Measurements from ENCODE around the gene NOP9. TPM values are rescaled to one million over a fixed set of nuclear protein-coding genes. Genes with fewer than 3 reads are reported as not detected.

Gene NOP9
- total and polyA plus RNA-seq, 2 experiments from 2014 or later: 3.7 to 13.2 TPM

DNA sequence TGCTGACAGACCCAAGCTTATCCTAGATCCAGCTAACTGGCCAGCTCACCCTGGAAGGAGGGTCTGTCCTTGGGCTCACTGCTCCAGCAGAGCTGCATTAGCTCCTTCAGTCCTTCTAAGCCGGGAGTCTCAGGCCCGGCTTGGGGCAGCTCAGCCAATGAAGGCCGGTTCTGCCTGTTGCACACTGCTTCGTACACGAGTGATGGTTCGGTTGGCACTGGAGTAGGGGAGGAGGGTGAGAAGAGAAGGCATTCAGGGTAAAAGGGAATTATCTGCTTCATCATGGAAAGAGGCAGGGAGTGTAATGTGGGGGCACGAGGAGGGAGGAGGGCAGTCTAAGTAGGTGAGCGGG, 38.1 kb downstream of the NOP9 start:
- Histone ChIP-seq H3K9me2 (replicated peaks; ENCODE audit: insufficient read depth) (no peaks in the 10 kb centered on the region), H3K36me3 (replicated peaks; ENCODE audit: insufficient read depth, low read depth) (no peaks in the 10 kb centered on the region), H3K79me2 (no peaks in the 10 kb centered on the region), H3K4me2 (no peak overlapping the region), H3K27ac (no peak overlapping the region), H4K20me1 (ENCODE audit: insufficient read depth, poor library complexity, severe bottlenecking) (no peaks in the 10 kb centered on the region), H3K9me3 (ENCODE audit: low read depth) (no peaks in the 10 kb centered on the region), H3K4me3 (no peak overlapping the region), H3K27me3 (peaks cover 60% of the 10 kb centered on the region), H2AFZ (no peak overlapping the region), H3K4me1 (ENCODE audit: insufficient read depth) (peaks cover 30% of the 10 kb centered on the region)
- no peak for TF ChIP-seq CTCF (IDR thresholded peaks at IDR 0.05; ENCODE audit: poor library complexity)
- no peak for TF ChIP-seq EZH2 (IDR thresholded peaks at IDR 0.05; ENCODE audit: borderline replicate concordance)
- TF ChIP-seq EZH2phosphoT487 (IDR thresholded peaks at IDR 0.05; ENCODE audit: low read depth, severe bottlenecking, unreplicated experiment): no peak
- WGBS (ENCODE audit: low lambda C conversion rate, missing lambda C conversion rate): 91% methylated on average over 8 of the region's 8 CpGs
- no peak for DNase-seq (ENCODE audit: low spot score)

DNA sequence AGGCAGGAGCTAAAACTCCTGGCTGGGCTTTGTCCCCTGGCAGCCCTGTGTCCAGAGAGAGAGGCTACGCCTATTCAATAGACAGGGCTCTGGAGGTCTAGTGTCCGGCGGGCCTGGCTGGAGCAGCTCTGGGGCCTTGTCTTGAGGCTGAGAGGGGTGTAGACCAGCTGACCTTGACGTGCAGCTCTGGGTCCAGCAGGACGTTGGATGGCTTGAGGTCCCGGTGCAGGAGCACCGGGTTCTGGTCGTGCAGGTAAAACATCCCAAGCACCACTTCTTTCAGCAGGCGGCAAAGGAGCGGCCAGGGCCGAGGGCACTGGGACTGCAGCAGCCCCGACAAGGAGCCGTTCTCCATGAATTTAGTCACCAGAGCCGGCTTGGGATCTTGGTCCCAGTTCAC, 39.2 kb downstream of the NOP9 start:
- Histone ChIP-seq H2AFZ (no peak overlapping the region), H4K20me1 (ENCODE audit: insufficient read depth, poor library complexity, severe bottlenecking) (no peaks in the 10 kb centered on the region), H3K27ac (no peak overlapping the region), H3K4me3 (no peak overlapping the region), H3K9me2 (replicated peaks; ENCODE audit: insufficient read depth) (no peaks in the 10 kb centered on the region), H3K4me1 (ENCODE audit: insufficient read depth) (peaks cover 19% of the 10 kb centered on the region), H3K4me2 (peak overlapping the region; percentile 83), H3K9me3 (ENCODE audit: low read depth) (no peaks in the 10 kb centered on the region), H3K79me2 (no peaks in the 10 kb centered on the region), H3K27me3 (peaks cover 54% of the 10 kb centered on the region), H3K36me3 (replicated peaks; ENCODE audit: insufficient read depth, low read depth) (no peaks in the 10 kb centered on the region)
- TF ChIP-seq EZH2phosphoT487 (IDR thresholded peaks at IDR 0.05; ENCODE audit: low read depth, severe bottlenecking, unreplicated experiment): no peak
- TF ChIP-seq EZH2 (IDR thresholded peaks at IDR 0.05; ENCODE audit: borderline replicate concordance): no peak
- no peak for TF ChIP-seq CTCF (IDR thresholded peaks at IDR 0.05; ENCODE audit: poor library complexity)
- DNase-seq (ENCODE audit: low spot score): no peak
- WGBS (ENCODE audit: low lambda C conversion rate, missing lambda C conversion rate): 89% methylated on average over 14 of the region's 14 CpGs

DNA sequence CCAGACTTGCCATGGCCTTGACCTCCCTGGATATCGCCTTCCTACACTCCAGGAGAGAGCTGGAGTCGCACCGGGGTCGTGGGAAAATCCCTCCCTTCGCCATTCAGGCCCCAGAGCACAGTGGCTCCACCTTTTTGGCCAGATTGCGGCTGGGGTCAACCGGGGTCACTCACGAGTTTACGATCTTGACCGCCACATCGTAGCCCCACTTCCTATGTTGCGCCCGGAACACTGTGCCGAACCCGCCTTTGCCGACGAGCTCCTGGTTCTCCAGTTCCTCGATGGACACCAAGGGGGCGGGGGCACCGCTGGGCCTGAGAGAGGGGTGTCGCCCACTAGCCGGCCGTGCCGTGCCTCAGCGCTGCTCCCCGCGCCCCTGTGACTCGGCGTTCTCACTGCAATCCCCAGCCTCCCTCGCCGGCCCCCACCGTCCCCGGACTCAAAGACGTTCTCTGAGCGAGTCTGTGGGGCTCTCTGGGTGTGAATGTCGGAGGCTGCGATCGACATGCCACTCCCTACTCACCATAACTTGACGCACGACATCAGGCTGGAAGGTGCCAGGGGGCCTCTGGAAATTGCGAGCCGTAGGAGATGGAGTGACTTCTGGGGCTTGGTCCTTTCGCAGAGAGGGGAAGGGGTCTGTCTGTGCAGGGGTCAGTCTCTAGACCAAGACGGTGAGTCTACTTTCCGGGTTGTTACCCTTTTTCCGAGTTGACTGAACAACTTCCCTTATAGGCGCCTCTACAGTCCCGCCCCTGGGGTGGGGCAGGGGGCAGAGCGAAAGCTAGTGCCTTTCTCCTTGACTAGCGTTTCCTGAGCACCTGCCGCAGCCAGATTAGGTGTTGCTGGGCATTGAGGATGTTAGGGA, 39.9 kb downstream of the NOP9 start, which contains the start of gene RIPK3:
TSS of gene RIPK3 (minus strand) at position 708 of the 868 bp plus-strand sequence. CDS start at position 543, 165 bp downstream.
- 12% methylated on average over 40 of the region's 51 CpGs for WGBS (ENCODE audit: low lambda C conversion rate, missing lambda C conversion rate)
- no peak within 1 kb of the TSS for H3K27ac ChIP-seq
- H3K36me3 ChIP-seq (replicated peaks; ENCODE audit: insufficient read depth, low read depth): no peaks in the 10 kb centered on the region
- H3K9me3 ChIP-seq (ENCODE audit: low read depth): no peaks in the 10 kb centered on the region
- H3K79me2 ChIP-seq: no peaks in the 10 kb centered on the region
- H3K27me3 ChIP-seq: peaks cover 47% of the 10 kb centered on the region
- no peaks in the 10 kb centered on the region for H3K9me2 ChIP-seq (replicated peaks; ENCODE audit: insufficient read depth)
- no peak for TF ChIP-seq CTCF (IDR thresholded peaks at IDR 0.05; ENCODE audit: poor library complexity)
- TF ChIP-seq EZH2phosphoT487 (IDR thresholded peaks at IDR 0.05; ENCODE audit: low read depth, severe bottlenecking, unreplicated experiment): no peak
- H2AFZ ChIP-seq: peak within 1 kb of the TSS; percentile 55
- peaks cover 13% of the 10 kb centered on the region for H3K4me1 ChIP-seq (ENCODE audit: insufficient read depth)
- H4K20me1 ChIP-seq (ENCODE audit: insufficient read depth, poor library complexity, severe bottlenecking): no peaks in the 10 kb centered on the region
- peak; percentile 70 for DNase-seq (ENCODE audit: low spot score)
- peak within 1 kb of the TSS; percentile 83 for H3K4me2 ChIP-seq
- H3K4me3 ChIP-seq: peak within 1 kb of the TSS; percentile 37

Measured in hepatocyte (in vitro differentiated cells).